ENCODE data around the gene PRR15. TPM values are rescaled to one million over a fixed set of nuclear protein-coding genes. Genes with fewer than 3 reads are reported as not detected.

Gene PRR15
- total RNA-seq, 1 donor from 2014 or later = not detected

DNA sequence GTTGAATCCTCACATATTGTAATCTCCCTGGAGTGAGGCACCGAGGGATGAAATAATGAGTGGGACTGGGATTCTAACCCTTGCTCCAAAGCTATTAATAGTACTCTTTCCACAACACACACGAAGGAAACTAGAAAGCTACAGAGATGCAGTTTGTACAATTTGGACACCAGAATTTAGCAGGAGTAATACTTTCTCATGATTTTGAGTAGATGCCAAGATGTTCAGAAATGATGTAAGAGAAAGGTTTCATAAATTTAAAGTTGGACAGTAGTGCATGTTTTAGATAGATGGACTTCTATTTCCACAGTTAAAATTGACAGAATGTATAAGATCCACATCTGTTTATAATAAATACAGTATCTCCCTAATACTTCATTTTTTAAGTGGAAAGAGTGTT is 46.5 kb downstream of the PRR15 start:
- no peak for DNase-seq

DNA sequence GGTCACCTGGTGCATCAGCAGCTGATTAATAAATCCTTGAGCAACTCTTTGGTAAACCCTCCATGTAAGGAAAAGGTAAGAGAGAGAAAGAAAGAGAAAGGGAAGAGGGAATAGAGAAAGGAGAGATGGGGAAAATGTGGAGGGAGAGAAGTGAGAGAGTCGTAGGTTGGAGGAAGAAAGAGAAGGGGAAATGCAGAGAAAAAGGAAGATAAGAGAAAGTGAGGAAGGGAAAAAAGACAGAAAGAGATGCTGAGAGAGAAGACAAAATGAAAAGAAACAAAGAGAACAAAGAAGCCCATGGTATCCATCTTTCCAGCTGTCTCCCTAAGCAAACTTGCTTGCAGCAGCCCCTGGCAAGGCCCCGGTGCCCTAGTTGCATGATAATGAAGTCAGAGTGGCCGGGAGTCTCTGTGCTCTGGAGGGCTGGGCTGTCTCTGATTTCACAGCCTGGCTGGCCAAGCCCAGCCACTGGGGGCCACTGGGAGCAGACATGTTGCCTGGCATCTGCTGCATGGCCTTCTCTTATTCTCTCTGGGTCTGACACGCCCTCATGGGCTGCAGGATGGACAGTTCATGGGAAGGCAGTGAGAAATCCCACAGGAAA is 48.4 kb downstream of the PRR15 start:
- DNase-seq = no peak

DNA sequence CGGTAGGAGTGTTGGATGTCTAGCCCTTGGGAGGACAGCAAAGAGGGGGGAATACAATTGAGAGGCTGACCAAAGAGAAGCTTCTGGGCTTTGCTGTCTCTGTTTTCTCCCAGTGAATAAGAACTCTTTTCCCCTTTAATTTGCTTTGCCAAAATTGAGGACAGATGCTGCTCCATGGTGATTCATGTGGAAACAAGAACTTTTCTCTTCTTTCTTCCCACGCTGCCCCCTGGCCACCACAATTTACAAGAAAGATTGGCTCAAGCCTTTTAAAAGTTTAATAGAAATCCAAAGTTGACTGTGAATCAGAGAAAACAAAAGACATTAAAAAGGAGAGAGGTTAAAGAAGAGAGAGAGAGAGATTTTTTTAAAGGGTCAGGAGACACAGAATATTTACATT is 49.0 kb downstream of the PRR15 start:
- no peak for DNase-seq

- DNase-seq = no peak
These were observed 49.5 kb downstream of the PRR15 start for GRCh38 chr7:29613100-29613499.

DNA sequence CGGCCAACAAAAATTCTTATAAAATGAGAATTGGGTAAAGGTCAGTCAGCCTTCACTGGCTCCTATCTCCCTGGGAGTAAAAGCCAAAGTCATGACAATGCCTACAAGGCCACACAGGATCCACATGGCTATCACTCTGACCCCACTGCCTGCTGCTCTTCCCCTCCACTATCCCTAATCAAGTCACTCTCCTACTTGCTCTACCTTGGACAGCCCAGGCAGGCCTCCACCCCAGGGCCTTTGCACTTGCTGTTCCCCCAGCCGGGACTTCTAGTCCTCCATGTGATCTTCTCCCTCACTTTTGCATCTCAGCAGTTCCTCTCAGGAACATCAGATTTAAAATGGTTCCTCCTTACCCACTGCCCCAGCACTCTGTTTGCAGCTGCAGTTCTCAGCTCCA is 50.6 kb downstream of the PRR15 start:
- DNase-seq = no peak

Other genes starting within 250 kb of the PRR15 start
- 5.6 TPM for gene WIPF3, start 242.7 kb downstream of the PRR15 start, total RNA-seq